GM21526 (cell line): ENCODE measurements around the gene QPRT.
"Not testable (repeated sequence)": the region's sequence is repeated elsewhere in the genome, so short reads cannot be mapped to it uniquely, and the experiment has no call there.

Experiments used
- ATAC-seq: cut with Tn5 transposase; IDR thresholded peaks from one replicate; pipeline ENCODE4 v1.9.1; 2021; ENCODE audit warnings: moderate library complexity; ENCODE audit not compliant: unreplicated experiment, low FRiP score

Gene QPRT

GRCh38 chr16:29662000-29662728 is 16.8 kb upstream of the QPRT start:
- ATAC-seq, result no peak

DNA sequence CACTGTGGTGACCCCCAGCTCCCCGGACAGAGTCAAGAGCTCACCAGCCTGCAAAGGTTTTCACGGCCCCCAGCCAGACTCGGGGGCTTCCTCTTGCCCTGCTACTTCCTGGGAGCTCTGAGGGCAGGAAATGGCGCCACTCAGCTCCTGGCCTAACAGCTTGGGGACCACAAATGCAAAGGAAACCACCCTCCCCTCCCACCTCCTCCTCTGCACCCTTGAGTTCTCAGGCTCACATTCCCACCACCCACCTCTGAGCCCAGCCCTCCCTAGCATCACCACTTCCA is 16.3 kb upstream of the QPRT start:
- no peak for ATAC-seq

- no peak for ATAC-seq
Observed at GRCh38 chr16:29663016-29663806, 15.8 kb upstream of the QPRT start, which contains the start of gene SPN. SPN (plus strand) TSS chr16:29663247; CDS start chr16:29663729, 482 bp downstream.

- ATAC-seq, result no peak
Observed at GRCh38 chr16:29663807-29664090, 15.2 kb upstream of the QPRT start.

DNA sequence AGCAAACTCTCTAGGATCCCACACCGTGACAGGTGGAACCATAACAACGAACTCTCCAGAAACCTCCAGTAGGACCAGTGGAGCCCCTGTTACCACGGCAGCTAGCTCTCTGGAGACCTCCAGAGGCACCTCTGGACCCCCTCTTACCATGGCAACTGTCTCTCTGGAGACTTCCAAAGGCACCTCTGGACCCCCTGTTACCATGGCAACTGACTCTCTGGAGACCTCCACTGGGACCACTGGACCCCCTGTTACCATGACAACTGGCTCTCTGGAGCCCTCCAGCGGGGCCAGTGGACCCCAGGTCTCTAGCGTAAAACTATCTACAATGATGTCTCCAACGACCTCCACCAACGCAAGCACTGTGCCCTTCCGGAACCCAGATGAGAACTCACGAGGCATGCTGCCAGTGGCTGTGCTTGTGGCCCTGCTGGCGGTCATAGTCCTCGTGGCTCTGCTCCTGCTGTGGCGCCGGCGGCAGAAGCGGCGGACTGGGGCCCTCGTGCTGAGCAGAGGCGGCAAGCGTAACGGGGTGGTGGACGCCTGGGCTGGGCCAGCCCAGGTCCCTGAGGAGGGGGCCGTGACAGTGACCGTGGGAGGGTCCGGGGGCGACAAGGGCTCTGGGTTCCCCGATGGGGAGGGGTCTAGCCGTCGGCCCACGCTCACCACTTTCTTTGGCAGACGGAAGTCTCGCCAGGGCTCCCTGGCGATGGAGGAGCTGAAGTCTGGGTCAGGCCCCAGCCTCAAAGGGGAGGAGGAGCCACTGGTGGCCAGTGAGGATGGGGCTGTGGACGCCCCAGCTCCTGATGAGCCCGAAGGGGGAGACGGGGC is 14.7 kb upstream of the QPRT start:
- ATAC-seq, result no peak

DNA sequence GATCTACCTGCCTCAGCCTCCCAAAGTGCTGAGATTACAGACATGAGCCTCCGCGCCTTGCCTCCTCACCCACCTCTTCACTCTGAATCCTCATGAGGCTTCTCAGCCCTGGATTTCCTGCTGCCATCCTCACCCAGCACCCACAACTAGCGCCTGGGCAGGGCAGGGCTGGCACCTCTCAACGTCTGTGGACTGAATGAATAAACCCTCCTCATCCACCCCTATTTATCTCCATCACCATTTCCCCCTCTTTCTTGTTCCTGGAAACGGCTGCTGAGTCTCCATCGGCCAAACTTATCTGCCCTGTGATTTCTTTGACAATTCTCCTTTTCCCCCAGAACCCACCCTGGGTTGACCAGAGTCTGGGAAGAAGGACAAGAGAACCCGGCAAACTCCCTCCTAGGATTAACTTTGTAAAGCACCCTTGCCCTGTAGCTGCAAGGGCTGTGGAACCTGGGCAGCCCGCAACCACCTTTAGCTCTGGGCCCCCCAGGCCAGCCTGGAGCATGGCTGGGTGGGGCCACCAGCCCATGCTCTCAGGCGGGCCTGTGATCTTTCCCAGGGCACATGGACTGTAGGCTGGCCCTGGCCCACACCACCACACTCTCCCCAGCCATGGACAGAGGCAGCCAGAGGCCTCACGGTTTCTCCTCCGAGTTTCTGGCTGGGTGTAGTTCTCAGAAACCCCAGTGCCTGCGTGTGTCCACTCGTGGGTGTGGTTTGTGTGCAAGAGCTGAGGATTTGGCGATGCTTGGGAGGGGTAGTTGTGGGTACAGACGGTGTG is 13.5 kb upstream of the QPRT start:
- ATAC-seq, result no peak

DNA sequence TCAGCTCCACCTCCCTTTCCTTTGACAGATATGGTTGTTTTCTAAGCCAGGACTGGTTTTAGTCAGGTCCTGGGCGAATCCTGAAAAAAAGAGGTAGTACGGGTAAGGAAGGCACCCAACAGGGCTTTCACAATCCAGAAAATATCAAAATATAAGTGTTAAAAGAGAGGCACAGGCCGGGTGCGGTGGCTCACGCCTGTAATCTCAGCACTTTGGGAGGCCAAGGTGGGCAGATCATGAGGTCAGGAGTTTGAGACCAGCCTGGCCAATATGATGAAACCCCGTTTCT is 11.7 kb upstream of the QPRT start:
- ATAC-seq, result not testable (repeated sequence)

GRCh38 chr16:29667755-29668154 is 11.2 kb upstream of the QPRT start:
- no peak for ATAC-seq

GRCh38 chr16:29668267-29668666 is 10.7 kb upstream of the QPRT start:
- ATAC-seq, result no peak

GRCh38 chr16:29673501-29673900 is 5.5 kb upstream of the QPRT start:
- ATAC-seq, result no peak

GRCh38 chr16:29674188-29674587 is 4.8 kb upstream of the QPRT start:
- ATAC-seq, result no peak

DNA sequence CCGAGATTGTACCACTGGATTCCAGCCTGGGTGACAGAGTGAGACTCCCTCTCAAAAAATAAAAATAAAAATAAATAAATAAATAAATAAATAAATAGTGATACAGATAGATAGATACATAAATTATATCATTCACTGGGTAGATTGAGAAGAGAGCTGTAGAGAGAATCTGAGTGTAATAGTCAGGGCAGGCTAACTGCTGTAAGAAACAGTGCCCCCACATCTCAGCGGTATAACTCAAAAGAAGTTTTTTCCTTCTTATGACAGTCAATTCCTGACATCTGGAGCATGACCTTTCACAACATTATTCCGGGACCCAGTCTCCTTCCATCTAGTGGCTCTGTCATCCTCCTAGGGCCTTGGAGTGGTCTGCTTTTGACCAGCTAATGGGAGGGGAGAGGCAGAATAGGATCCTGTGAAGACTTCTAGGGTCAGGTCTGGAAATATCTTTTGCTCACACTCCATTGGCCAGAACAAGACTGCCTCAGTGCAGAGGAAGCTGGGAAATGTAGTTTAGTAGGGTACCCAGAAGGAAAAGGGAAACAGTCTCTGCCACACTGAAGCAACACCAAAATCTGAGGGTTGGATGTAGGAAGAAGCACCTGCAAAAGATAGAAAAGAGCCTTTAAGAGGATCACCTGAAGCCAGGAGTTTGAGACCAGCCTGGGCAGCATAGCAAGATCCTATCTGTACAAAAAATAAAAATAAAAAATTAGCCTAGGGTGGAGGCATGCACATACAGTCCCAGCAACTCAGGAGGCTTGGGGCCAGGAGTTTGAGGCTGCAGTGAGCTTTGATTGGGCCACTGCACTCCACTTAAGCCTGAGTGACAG is 3.0 kb upstream of the QPRT start:
- no peak for ATAC-seq

DNA sequence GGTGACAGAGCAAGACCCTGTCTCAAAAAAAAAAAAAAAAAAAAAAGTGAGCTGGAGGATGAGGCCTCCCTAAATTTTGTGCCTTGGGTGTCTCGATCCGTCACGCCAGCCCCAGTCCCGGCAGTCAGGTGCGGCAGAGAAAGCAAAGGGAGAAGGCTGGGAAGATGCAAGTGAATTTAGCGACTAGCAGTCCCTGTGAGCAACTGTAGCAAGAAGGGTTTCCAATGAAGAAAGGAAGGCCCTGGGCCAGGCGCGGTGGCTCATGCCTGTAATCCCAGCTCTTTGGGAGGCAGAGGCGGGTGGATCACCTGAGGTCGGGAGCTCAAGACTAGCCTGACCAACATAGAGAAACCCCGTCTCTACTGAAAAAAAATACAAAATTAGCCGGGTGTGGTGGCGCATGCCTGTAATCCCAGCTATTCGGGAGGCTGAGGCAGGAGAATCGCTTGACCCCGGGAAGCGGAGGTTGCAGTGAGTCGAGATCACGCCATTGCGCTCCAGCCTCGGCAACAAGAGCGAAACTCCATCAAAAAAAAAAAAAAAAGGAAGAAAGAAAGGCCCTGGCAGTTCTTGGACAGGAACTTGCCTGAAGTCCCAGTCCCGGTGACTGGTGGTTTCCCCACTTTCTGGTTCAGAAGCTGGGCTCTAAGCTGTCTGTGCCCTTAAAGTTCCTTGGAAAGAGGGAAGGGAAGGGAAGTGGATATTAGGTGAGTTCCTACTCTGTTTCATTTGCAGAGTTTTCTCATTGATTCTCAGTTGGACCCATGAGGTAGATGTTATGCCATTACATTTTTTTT is 1.8 kb upstream of the QPRT start:
- no peak for ATAC-seq

DNA sequence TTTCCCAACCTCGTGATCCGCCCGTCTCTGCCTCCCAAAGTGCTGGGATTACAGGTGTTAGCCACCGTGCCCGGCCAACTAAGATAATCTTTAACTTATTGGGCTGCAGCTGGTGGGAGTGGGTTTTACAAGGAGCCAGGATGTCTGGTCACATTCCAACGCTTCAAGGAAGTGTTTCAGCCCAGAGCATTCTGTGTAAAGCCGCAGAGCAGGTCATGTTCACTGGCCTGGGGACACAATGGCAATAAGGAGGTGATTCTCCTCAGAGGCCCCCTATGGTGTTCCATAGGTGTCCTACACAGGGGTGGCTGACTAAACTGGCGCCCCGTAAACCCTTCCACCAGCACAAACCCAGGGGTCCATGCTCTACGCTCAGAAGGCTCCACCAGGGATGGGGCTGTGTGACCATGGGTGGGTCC is 1.2 kb downstream of the QPRT start:
- ATAC-seq, result no peak

DNA sequence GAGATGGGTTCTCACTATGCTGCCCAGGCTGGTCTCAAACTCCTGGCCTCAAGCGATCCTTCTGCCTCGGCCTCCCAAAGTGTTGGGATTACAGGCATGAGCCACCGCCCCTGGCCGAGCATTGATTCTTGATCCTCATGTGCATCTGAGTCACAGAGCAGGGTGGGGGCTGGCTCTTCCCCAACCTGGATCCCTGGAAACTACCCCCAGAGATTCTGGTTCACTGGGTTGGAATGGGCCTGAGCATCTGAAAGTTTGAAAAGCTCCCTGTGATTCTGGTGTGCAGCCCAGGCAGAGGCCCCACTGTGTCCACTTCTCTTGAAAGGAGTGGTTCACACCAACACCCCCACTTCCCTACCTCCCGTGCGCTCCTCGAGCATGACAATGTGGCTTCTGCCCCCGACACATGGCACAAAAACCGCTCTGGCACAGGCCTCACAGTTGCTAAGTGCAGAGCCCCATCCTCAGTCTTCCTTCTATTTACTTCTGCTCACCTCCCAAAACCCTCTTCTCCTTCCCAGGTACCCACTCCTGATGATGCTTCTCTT is 4.6 kb downstream of the QPRT start:
- ATAC-seq, result no peak

- no peak for ATAC-seq
Observed at GRCh38 chr16:29684679-29685078, 5.7 kb downstream of the QPRT start.

- ATAC-seq, result no peak
Observed at GRCh38 chr16:29686740-29687332, 7.9 kb downstream of the QPRT start.

GRCh38 chr16:29687755-29688154 is 8.8 kb downstream of the QPRT start:
- no peak for ATAC-seq

DNA sequence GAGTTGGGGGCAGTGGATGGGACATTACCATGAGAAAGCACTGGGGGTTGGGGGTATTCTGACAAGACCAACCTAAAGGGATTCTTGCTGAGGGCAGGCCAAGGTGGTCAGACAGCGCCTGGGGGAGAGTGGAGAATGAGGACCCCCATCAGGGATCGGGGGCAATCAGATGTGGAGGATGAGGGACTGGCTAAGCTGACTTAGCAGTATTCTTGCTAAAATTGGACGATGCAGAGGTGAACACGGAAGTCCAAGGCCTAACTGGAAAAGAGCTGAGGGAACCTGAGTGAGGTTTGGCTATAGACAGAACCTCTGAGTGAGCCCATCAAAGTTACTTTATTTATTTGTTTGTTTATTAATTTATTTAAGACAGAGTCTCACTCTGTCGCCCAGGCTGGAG is 9.2 kb downstream of the QPRT start:
- ATAC-seq, result no peak
